NCI-H1417 treated with DMSO at 0.1 percent for 48 hours (cell line): Measurements from ENCODE around the gene KRT17.
"Not testable (repeated sequence)": the region's sequence is repeated elsewhere in the genome, so short reads cannot be mapped to it uniquely, and the experiment has no call there.

Source experiments
- DNase-seq: peaks from one replicate; lab custom pipeline; 2025; lab: John Stamatoyannopoulos, UW

KRT17 gene

GRCh38 chr17:41653892-41654677 lies 29.7 kb upstream of the KRT17 start:
- no peak for DNase-seq

GRCh38 chr17:41653421-41653820 lies 29.0 kb upstream of the KRT17 start:
- DNase-seq, result no peak

GRCh38 chr17:41652461-41652970 lies 28.1 kb upstream of the KRT17 start:
- DNase-seq, result no peak

GRCh38 chr17:41651625-41652460 lies 27.5 kb upstream of the KRT17 start:
- no peak for DNase-seq

- DNase-seq, result no peak
These were observed 26.6 kb upstream of the KRT17 start for GRCh38 chr17:41650794-41651624.

- no peak for DNase-seq
These were observed 25.6 kb upstream of the KRT17 start for GRCh38 chr17:41649923-41650519.

- DNase-seq, result peak; percentile 4
These were observed 24.2 kb upstream of the KRT17 start for GRCh38 chr17:41648411-41649195.

- DNase-seq, result no peak
These were observed 23.6 kb upstream of the KRT17 start for GRCh38 chr17:41647940-41648410.

- DNase-seq, result no peak
These were observed 22.9 kb upstream of the KRT17 start for GRCh38 chr17:41647038-41647813.

GRCh38 chr17:41642252-41643156 lies 18.1 kb upstream of the KRT17 start:
- DNase-seq, result no peak

- DNase-seq, result not testable (repeated sequence)
These were observed 16.2 kb upstream of the KRT17 start for GRCh38 chr17:41640596-41640995.

GRCh38 chr17:41639492-41640473 lies 15.4 kb upstream of the KRT17 start:
- no peak for DNase-seq

- DNase-seq, result no peak
These were observed 14.6 kb upstream of the KRT17 start for GRCh38 chr17:41638941-41639340.

GRCh38 chr17:41638194-41638593 lies 13.8 kb upstream of the KRT17 start:
- DNase-seq, result no peak

GRCh38 chr17:41636652-41637051 lies 12.3 kb upstream of the KRT17 start:
- DNase-seq, result no peak

- DNase-seq, result no peak
These were observed 11.0 kb upstream of the KRT17 start for GRCh38 chr17:41635121-41636097.
